ENCODE measurements around the gene CACNA1H.

The CACNA1H gene

DNA sequence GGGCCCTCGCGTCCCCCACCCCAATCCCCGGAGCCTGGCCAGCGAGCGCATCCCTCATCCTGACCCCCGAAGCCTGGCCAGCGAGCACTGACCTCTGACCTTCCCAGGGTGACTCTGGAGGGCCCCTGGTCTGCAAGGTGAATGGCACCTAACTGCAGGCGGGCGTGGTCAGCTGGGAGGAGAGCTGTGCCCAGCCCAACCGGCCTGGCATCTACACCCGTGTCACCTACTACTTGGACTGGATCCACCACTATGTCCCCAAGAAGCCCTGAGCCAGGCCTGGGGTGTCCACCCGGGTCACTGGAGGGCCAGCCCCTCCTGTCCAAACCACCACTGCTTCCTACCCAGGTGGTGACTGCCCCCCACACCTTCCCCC, 105.3 kb downstream of the CACNA1H start:
- no peak overlapping the region for H3K4me3 ChIP-seq (ENCODE audit: low read depth, low read length)
- DNase-seq (ENCODE audit: low read depth) = no peak
- TF ChIP-seq POLR2A (IDR thresholded peaks at IDR 0.05; ENCODE audit: extremely low read depth, insufficient read length) (no peak), MYC (IDR thresholded peaks at IDR 0.05; ENCODE audit: low read depth, low read length) (no peak), MAX (IDR thresholded peaks at IDR 0.05; ENCODE audit: low read depth, low read length) (no peak)
- TF ChIP-seq, protein P1, sequence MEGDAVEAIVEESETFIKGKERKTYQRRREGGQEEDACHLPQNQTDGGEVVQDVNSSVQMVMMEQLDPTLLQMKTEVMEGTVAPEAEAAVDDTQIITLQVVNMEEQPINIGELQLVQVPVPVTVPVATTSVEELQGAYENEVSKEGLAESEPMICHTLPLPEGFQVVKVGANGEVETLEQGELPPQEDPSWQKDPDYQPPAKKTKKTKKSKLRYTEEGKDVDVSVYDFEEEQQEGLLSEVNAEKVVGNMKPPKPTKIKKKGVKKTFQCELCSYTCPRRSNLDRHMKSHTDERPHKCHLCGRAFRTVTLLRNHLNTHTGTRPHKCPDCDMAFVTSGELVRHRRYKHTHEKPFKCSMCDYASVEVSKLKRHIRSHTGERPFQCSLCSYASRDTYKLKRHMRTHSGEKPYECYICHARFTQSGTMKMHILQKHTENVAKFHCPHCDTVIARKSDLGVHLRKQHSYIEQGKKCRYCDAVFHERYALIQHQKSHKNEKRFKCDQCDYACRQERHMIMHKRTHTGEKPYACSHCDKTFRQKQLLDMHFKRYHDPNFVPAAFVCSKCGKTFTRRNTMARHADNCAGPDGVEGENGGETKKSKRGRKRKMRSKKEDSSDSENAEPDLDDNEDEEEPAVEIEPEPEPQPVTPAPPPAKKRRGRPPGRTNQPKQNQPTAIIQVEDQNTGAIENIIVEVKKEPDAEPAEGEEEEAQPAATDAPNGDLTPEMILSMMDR (IDR thresholded peaks at IDR 0.05; ENCODE audit: low read depth, low read length) = no peak

DNA sequence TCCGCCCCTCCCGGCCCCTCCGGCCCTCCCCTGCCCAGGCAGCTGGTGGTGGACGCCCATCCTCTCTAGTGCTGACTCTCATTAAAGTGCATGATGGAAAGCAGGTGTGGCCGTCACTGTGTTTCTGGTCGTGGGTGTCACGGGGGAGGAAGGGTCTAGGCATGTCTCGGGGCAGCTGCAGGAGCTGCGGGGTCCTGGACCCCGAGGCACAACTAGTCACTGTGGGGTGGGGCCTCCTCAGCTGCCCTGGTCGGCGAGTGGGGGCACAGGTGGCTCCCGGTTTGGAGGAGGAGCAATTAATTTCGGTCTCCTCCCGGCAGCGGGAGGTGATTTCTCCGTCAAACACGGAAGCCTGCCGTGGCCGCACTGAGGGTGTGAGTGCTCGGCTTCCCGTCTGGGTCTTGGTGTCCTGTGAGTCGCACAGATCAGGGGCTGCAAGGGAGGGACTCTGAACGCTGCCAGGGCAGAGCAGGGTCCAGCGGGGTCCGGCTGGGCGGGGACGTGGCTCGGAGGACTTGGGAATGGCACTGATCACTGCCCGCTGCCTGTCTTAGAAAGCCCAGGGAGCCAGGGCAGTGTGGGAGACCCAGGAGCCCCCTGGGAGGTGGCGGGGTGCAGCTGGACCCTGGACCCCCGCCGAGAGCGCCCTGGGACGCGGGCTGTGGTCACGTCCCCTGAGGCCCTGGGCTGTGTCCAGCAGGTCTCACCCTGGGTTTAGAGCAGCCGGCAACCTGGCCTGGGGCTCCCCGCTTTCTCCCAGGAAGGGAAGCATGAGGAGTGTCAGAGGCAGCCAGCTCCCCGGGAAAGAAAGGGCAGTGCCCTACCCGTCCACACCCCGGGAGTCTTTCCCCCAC, 106.2 kb downstream of the CACNA1H start:
- H3K4me3 ChIP-seq (ENCODE audit: low read depth, low read length) = no peak overlapping the region
- DNase-seq (ENCODE audit: low read depth) = peak; percentile 26
- TF ChIP-seq MAX (IDR thresholded peaks at IDR 0.05; ENCODE audit: low read depth, low read length) (no peak), POLR2A (IDR thresholded peaks at IDR 0.05; ENCODE audit: extremely low read depth, insufficient read length) (no peak), MYC (IDR thresholded peaks at IDR 0.05; ENCODE audit: low read depth, low read length) (no peak)
- TF ChIP-seq, protein P1 (IDR thresholded peaks at IDR 0.05; ENCODE audit: low read depth, low read length) = no peak

GRCh38 chr16:1259760-1260068, 106.8 kb downstream of the CACNA1H start:
- no peak overlapping the region for H3K4me3 ChIP-seq (ENCODE audit: low read depth, low read length)
- no peak for TF ChIP-seq MAX (IDR thresholded peaks at IDR 0.05; ENCODE audit: low read depth, low read length)
- TF ChIP-seq POLR2A (IDR thresholded peaks at IDR 0.05; ENCODE audit: extremely low read depth, insufficient read length) = no peak
- TF ChIP-seq MYC (IDR thresholded peaks at IDR 0.05; ENCODE audit: low read depth, low read length) = no peak
- TF ChIP-seq, protein P1 (IDR thresholded peaks at IDR 0.05; ENCODE audit: low read depth, low read length) = no peak
- no peak for DNase-seq (ENCODE audit: low read depth)

DNA sequence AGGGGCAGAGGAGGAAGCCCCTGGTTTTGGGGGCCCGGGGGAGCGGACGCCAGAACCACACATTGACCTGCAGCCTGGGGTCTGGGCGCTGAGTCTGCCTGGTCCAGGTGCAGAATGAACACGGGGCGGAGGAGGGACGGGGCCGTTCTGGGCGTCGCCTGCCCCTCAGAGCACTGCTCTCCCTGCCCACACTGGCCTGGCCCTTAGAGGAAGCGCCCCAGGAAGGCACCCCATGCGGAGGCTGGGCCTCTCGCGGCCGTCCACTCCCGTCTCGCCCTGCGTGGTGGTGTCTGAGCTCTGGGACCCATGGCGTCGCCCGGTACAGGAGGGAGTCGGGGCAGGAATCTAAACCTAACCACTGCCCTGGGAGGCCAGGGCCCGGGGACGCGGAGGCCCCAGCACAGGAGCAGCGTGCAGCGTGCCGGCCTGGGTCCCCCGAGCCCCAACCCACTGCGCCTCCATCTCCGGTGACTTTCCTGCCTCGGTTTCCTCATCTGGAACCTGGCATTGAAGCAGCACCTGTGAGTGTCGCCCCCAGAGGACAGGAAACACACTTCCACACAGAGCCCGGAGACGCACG, 107.3 kb downstream of the CACNA1H start:
- TF ChIP-seq MAX (IDR thresholded peaks at IDR 0.05; ENCODE audit: low read depth, low read length) = no peak
- TF ChIP-seq POLR2A (IDR thresholded peaks at IDR 0.05; ENCODE audit: extremely low read depth, insufficient read length) = no peak
- TF ChIP-seq, protein P1 (IDR thresholded peaks at IDR 0.05; ENCODE audit: low read depth, low read length) = no peak
- no peak for TF ChIP-seq MYC (IDR thresholded peaks at IDR 0.05; ENCODE audit: low read depth, low read length)
- no peak for DNase-seq (ENCODE audit: low read depth)
- no peak overlapping the region for H3K4me3 ChIP-seq (ENCODE audit: low read depth, low read length)

DNA sequence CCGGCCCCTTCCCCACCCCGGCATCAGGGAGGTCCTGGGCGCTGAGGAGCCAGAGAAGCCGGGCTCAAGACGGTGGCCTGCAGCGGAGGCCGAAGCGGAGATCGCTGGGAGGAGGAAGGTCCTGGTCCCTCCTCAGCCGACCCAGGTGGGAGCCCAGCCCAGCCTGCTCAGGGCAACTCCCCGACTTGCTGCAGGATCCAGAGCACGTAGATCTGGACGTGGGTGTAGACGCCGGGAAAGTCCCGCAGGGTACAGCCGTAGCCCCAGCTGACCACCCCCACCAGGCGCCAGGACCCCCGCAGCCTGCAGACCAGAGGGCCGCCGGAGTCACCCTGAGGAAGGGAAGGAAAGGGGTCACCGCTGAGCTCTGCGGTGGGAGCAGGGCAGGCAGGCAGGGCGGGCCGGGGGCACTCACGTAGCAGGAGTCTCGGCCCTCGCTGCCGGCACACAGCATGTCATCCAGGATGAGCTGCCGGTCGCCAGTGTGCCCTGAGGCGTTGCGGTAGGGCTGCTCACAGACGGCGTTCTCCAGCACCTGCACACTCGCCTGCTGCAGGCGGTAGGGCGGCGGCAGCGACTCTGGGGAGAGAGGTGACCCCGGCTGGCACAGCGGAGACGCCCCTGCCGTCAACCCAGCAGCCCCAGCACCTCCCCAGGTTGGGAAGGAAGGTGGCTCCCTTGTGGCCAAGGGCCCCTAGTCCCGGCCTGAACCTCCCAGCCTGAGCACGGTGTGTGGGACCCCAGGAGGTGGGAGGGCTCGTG, 108.4 kb downstream of the CACNA1H start:
- no peak overlapping the region for H3K4me3 ChIP-seq (ENCODE audit: low read depth, low read length)
- DNase-seq (ENCODE audit: low read depth) = no peak
- TF ChIP-seq, protein P1 (IDR thresholded peaks at IDR 0.05; ENCODE audit: low read depth, low read length) = no peak
- TF ChIP-seq MAX (IDR thresholded peaks at IDR 0.05; ENCODE audit: low read depth, low read length) (no peak), POLR2A (IDR thresholded peaks at IDR 0.05; ENCODE audit: extremely low read depth, insufficient read length) (no peak), MYC (IDR thresholded peaks at IDR 0.05; ENCODE audit: low read depth, low read length) (no peak)
